ENCODE data around the gene TEF. TPM values are rescaled to one million over a fixed set of nuclear protein-coding genes. Genes with fewer than 3 reads are reported as not detected.

Gene TEF
- total and polyA plus RNA-seq, 2 donors (not counting 1 experiment from before 2014, with no cell fraction given): 9.0 to 22.5 TPM

DNA sequence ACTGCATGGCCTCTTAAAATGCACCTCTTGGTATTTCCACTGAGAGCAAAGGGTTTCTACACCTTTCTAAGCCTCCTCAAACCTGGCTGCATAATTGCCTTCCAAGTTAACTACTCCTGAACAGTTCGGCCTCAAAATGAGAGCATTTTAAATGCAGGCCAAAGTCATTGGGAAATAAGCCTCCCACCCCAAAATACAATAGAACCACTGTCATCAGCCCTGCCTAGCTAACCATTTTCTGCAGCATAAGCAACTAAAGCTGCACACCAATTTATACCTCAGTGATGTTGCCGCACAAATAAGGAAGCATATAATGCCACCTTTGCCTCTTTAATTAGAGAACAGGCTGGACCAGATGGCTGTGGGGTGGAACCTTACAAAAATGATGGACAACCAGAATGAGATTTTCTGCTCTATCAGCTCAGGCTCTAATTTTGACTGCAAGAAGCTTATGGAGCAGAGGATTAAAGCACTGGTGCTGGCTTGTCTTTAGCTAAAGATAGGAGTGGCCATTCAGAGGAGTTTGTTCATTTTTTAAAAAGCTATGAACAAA, 60.6 kb downstream of the TEF start:
- no peak for DNase-seq (ENCODE audit: low read depth in 2 of 2)
- Histone ChIP-seq H3K27me3 (ENCODE audit: control insufficient read depth, insufficient read depth, low read length) (no peaks in the 10 kb centered on the region), H3K4me2 (ENCODE audit: extremely low read depth, insufficient read depth, low read length) (no peak overlapping the region), H3K36me3 (ENCODE audit: control insufficient read depth, insufficient read depth, low read length) (peaks cover 5% of the 10 kb centered on the region), H3K4me1 (ENCODE audit: control insufficient read depth, extremely low read depth, insufficient read depth, low read length) (no peaks in the 10 kb centered on the region), H3K9me3 (ENCODE audit: control insufficient read depth, insufficient read depth, low read depth, low read length) (no peaks in the 10 kb centered on the region), H3K9ac (ENCODE audit: insufficient read depth, low read length) (no peak overlapping the region), H2AFZ (ENCODE audit: low read length) (no peak overlapping the region), H3K79me2 (ENCODE audit: control insufficient read depth, insufficient read depth, low read length) (peaks cover 83% of the 10 kb centered on the region), H3K27ac (ENCODE audit: insufficient read depth, low read length) (no peak overlapping the region), H4K20me1 (ENCODE audit: control insufficient read depth, extremely low read depth, insufficient read depth, low read length) (peaks cover 3% of the 10 kb centered on the region), H3K4me3 (replicated peaks in 1 of 4; ENCODE audit: control extremely low read depth in 1 of 4, insufficient read depth in 1 of 4, low read depth in 3 of 4, low read length in 4 of 4) (no peak overlapping the region)
- TF ChIP-seq, protein P1, sequence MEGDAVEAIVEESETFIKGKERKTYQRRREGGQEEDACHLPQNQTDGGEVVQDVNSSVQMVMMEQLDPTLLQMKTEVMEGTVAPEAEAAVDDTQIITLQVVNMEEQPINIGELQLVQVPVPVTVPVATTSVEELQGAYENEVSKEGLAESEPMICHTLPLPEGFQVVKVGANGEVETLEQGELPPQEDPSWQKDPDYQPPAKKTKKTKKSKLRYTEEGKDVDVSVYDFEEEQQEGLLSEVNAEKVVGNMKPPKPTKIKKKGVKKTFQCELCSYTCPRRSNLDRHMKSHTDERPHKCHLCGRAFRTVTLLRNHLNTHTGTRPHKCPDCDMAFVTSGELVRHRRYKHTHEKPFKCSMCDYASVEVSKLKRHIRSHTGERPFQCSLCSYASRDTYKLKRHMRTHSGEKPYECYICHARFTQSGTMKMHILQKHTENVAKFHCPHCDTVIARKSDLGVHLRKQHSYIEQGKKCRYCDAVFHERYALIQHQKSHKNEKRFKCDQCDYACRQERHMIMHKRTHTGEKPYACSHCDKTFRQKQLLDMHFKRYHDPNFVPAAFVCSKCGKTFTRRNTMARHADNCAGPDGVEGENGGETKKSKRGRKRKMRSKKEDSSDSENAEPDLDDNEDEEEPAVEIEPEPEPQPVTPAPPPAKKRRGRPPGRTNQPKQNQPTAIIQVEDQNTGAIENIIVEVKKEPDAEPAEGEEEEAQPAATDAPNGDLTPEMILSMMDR (conservative IDR thresholded peaks at IDR 0.05 in 1 of 2, IDR thresholded peaks at IDR 0.05 in 1 of 2; ENCODE audit: low read depth in 1 of 2, low read length in 2 of 2): no peak
- TF ChIP-seq EZH2 (IDR thresholded peaks at IDR 0.05; ENCODE audit: low read length, missing control alignments): no peak

DNA sequence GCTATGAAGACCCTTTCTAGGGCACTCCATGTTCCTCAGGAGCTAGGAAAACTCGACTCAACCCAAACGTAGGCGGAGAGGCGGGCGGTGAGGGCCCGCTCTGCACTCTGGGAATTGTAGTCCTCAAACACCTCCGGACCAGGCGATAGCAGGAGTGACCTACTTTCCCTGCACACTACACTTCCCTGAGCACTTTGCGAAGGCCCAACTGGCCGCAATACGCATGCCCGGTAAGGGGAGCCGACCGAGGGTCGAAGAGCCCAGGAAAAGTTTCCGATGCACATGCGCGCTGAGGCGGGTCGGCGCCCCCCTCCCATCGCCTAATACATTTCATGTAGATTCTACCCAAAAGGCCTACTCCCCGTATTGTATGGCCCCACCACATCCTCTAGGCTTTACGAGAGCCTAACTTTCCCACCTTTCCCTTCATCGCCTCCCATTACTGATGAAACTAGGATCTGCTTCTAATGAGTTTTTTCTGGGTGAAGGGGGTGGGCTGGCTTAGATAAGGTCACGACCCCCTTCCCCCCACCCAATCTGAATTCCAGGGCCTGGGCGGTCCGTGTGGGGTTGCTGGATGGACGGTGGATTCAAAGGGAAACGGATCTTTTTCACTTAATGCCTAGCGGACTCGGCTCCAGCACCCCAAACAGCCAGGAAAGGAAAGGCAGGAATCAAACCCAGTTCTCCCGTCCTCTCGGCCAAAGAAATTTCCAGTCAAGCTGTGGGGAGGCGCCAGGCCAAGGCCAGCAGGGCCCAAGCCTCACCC, 62.8 kb downstream of the TEF start:
- H3K9me3 ChIP-seq (ENCODE audit: control insufficient read depth, insufficient read depth, low read depth, low read length): no peaks in the 10 kb centered on the region
- peak overlapping the region; percentile 57 for H2AFZ ChIP-seq (ENCODE audit: low read length)
- H4K20me1 ChIP-seq (ENCODE audit: control insufficient read depth, extremely low read depth, insufficient read depth, low read length): peaks cover 3% of the 10 kb centered on the region
- peaks cover 4% of the 10 kb centered on the region for H3K36me3 ChIP-seq (ENCODE audit: control insufficient read depth, insufficient read depth, low read length)
- H3K4me2 ChIP-seq (ENCODE audit: extremely low read depth, insufficient read depth, low read length): peak overlapping the region; percentile 88
- H3K9ac ChIP-seq (ENCODE audit: insufficient read depth, low read length): peak overlapping the region; percentile 90
- H3K4me1 ChIP-seq (ENCODE audit: control insufficient read depth, extremely low read depth, insufficient read depth, low read length): no peaks in the 10 kb centered on the region
- H3K27ac ChIP-seq (ENCODE audit: insufficient read depth, low read length): peak overlapping the region; percentile 98
- TF ChIP-seq, protein P1 (conservative IDR thresholded peaks at IDR 0.05 in 1 of 2, IDR thresholded peaks at IDR 0.05 in 1 of 2; ENCODE audit: low read depth in 1 of 2, low read length in 2 of 2): no peak
- no peak for TF ChIP-seq EZH2 (IDR thresholded peaks at IDR 0.05; ENCODE audit: low read length, missing control alignments)
- H3K27me3 ChIP-seq (ENCODE audit: control insufficient read depth, insufficient read depth, low read length): no peaks in the 10 kb centered on the region
- H3K4me3 ChIP-seq (replicated peaks in 1 of 4; ENCODE audit: control extremely low read depth in 1 of 4, insufficient read depth in 1 of 4, low read depth in 3 of 4, low read length in 4 of 4): peak overlapping the region; percentile 81 to 98 (median 96)
- peak; percentile 97 for DNase-seq (ENCODE audit: low read depth in 2 of 2)
- peaks cover 67% of the 10 kb centered on the region for H3K79me2 ChIP-seq (ENCODE audit: control insufficient read depth, insufficient read depth, low read length)

DNA sequence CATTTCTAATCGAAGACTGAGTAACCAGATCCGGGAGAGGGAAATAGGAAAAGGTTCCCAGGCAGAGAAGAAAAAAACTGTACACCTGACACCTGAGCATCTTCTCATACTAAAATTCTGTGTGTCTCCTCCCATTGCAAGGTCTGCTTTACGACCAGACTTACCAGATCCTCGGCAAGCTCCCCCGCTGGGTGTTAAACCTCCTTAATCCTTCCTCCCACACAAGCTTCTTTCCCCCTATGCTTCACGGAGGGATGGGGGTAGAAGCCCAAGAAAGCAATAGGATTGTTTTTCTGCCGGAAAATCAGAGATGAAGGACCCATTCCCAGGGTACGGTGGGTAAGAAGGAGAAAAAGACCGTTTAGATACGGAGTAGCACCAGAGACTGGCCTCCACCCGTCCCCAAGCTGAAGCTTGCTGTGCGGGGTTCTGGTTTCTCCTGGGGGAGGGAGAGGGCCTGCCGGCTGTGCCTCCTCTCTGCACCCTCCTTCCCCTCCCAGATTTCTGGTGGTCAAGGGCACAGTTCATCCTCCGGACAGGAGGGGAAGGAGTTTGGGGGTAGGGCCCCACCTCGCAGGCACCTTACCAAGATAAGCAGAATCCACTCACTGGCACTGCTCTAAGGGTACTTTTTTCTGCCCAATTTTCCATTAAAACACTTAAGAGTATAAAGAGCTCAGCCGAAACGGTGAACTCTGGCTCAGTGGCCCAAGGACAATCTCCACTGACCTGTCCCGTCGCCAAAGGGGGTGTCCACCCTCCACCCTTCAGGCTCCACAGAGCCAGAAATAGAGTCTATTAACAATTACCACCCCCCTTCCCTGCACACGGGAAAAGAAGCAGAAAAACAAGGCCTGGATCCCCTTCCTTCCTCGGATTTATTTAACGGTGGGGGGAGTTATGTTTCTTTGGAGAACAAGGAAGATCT, 63.7 kb downstream of the TEF start:
- peak overlapping the region; percentile 88 for H3K4me2 ChIP-seq (ENCODE audit: extremely low read depth, insufficient read depth, low read length)
- H3K4me1 ChIP-seq (ENCODE audit: control insufficient read depth, extremely low read depth, insufficient read depth, low read length): no peaks in the 10 kb centered on the region
- peak overlapping the region; percentile 90 for H3K9ac ChIP-seq (ENCODE audit: insufficient read depth, low read length)
- TF ChIP-seq, protein P1 (conservative IDR thresholded peaks at IDR 0.05 in 1 of 2, IDR thresholded peaks at IDR 0.05 in 1 of 2; ENCODE audit: low read depth in 1 of 2, low read length in 2 of 2): no peak
- TF ChIP-seq EZH2 (IDR thresholded peaks at IDR 0.05; ENCODE audit: low read length, missing control alignments): no peak
- H3K27me3 ChIP-seq (ENCODE audit: control insufficient read depth, insufficient read depth, low read length): no peaks in the 10 kb centered on the region
- H2AFZ ChIP-seq (ENCODE audit: low read length): no peak overlapping the region
- H3K4me3 ChIP-seq (replicated peaks in 1 of 4; ENCODE audit: control extremely low read depth in 1 of 4, insufficient read depth in 1 of 4, low read depth in 3 of 4, low read length in 4 of 4): peak overlapping the region; percentile 81 to 98 (median 96)
- DNase-seq (ENCODE audit: low read depth in 2 of 2): no peak
- H4K20me1 ChIP-seq (ENCODE audit: control insufficient read depth, extremely low read depth, insufficient read depth, low read length): peaks cover 3% of the 10 kb centered on the region
- no peaks in the 10 kb centered on the region for H3K9me3 ChIP-seq (ENCODE audit: control insufficient read depth, insufficient read depth, low read depth, low read length)
- H3K79me2 ChIP-seq (ENCODE audit: control insufficient read depth, insufficient read depth, low read length): peaks cover 61% of the 10 kb centered on the region
- H3K36me3 ChIP-seq (ENCODE audit: control insufficient read depth, insufficient read depth, low read length): peaks cover 4% of the 10 kb centered on the region
- H3K27ac ChIP-seq (ENCODE audit: insufficient read depth, low read length): peak overlapping the region; percentile 98

Measured in fibroblast of lung (primary cell).